Measurements from ENCODE around the gene COL28A1.

DNA sequence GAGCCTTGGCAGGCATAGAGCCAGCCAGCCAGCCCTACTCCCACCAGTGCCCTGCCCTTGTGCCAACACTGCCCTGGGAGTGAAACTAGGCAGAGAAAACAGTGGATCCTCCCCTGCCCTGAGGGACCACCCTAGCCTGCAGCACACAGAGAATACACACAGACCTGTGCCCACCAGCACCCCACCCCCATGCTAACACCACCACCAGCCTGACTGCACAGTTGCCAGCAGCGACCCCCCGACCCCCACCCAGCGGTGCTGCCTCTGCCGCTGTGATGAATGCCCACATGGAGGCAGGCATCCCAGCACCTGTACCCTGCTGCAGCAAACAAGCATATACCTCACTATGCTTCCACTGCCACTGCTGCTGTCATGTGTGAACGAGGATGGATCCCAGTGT, 21.6 kb upstream of the COL28A1 start:
- TF ChIP-seq, protein P1, sequence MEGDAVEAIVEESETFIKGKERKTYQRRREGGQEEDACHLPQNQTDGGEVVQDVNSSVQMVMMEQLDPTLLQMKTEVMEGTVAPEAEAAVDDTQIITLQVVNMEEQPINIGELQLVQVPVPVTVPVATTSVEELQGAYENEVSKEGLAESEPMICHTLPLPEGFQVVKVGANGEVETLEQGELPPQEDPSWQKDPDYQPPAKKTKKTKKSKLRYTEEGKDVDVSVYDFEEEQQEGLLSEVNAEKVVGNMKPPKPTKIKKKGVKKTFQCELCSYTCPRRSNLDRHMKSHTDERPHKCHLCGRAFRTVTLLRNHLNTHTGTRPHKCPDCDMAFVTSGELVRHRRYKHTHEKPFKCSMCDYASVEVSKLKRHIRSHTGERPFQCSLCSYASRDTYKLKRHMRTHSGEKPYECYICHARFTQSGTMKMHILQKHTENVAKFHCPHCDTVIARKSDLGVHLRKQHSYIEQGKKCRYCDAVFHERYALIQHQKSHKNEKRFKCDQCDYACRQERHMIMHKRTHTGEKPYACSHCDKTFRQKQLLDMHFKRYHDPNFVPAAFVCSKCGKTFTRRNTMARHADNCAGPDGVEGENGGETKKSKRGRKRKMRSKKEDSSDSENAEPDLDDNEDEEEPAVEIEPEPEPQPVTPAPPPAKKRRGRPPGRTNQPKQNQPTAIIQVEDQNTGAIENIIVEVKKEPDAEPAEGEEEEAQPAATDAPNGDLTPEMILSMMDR (conservative IDR thresholded peaks at IDR 0.05; ENCODE audit: low read depth, low read length), result no peak
- TF ChIP-seq EZH2 (IDR thresholded peaks at IDR 0.05; ENCODE audit: low read length, unreplicated experiment), result no peak
